Measurements from ENCODE around the gene CTSC. TPM values are rescaled to one million over a fixed set of nuclear protein-coding genes. Genes with fewer than 3 reads are reported as not detected.

CTSC gene
- total RNA-seq, result 164 TPM

- H3K4me3 ChIP-seq, result peak within 1 kb of the TSS; percentile 74 to 95
- no peaks in the 10 kb centered on the region for H3K36me3 ChIP-seq
- intact Hi-C loops (cut with DNase I), result loop anchor here (5.0 to 10.0 kb wide), 4 partner anchors 55 to 847 kb away; no protein-coding TSS in a partner anchor
- DNase-seq (ENCODE audit: low spot score in 2 of 2), result peak; percentile 62 to 96
- TF ChIP-seq CTCF (IDR thresholded peaks at IDR 0.05), result no peak
- H3K4me1 ChIP-seq, result no peaks in the 10 kb centered on the region
- peak within 1 kb of the TSS; percentile 70 to 82 for H3K27ac ChIP-seq
- no peaks in the 10 kb centered on the region for H3K9me3 ChIP-seq
- no peaks in the 10 kb centered on the region for H3K27me3 ChIP-seq
Observed at GRCh38 chr11:88337181-88337986, at the start of gene CTSC. TSS of gene CTSC (minus strand) at chr11:88337736. CDS start at chr11:88337672, 64 bp downstream.

- no peak overlapping the region for H3K27ac ChIP-seq
- intact Hi-C loops (cut with DNase I), result no loop called here
Observed at GRCh38 chr11:88384669-88385005, 47.1 kb upstream of the CTSC start.

GRCh38 chr11:88384004-88384668 is 46.6 kb upstream of the CTSC start:
- no peak for DNase-seq (ENCODE audit: low spot score in 2 of 2)
- Histone ChIP-seq H3K4me3 (no peak overlapping the region), H3K36me3 (no peaks in the 10 kb centered on the region), H3K9me3 (no peaks in the 10 kb centered on the region), H3K27ac (no peak overlapping the region), H3K4me1 (no peaks in the 10 kb centered on the region), H3K27me3 (no peaks in the 10 kb centered on the region)
- TF ChIP-seq CTCF (IDR thresholded peaks at IDR 0.05), result no peak
- intact Hi-C loops (cut with DNase I), result no loop called here

More at GRCh38 chr11:88384669-88385005, 47.1 kb upstream of the CTSC start:
- DNase-seq (ENCODE audit: low spot score in 2 of 2), result no peak
- Histone ChIP-seq H3K36me3 (no peaks in the 10 kb centered on the region), H3K4me3 (no peak overlapping the region), H3K4me1 (no peaks in the 10 kb centered on the region), H3K27me3 (no peaks in the 10 kb centered on the region), H3K9me3 (no peaks in the 10 kb centered on the region)
- TF ChIP-seq CTCF (IDR thresholded peaks at IDR 0.05), result no peak

GRCh38 chr11:88383447-88383846 is 45.9 kb upstream of the CTSC start:
- no peaks in the 10 kb centered on the region for H3K9me3 ChIP-seq
- intact Hi-C loops (cut with DNase I), result no loop called here
- DNase-seq (ENCODE audit: low spot score in 2 of 2), result no peak
- no peaks in the 10 kb centered on the region for H3K27me3 ChIP-seq
- no peaks in the 10 kb centered on the region for H3K36me3 ChIP-seq
- H3K4me3 ChIP-seq, result no peak overlapping the region
- H3K27ac ChIP-seq, result no peak overlapping the region
- TF ChIP-seq CTCF (IDR thresholded peaks at IDR 0.05), result no peak
- H3K4me1 ChIP-seq, result no peaks in the 10 kb centered on the region

GRCh38 chr11:88379130-88379529 is 41.6 kb upstream of the CTSC start:
- TF ChIP-seq CTCF (IDR thresholded peaks at IDR 0.05), result no peak
- H3K36me3 ChIP-seq, result no peaks in the 10 kb centered on the region
- intact Hi-C loops (cut with DNase I), result no loop called here
- no peak overlapping the region for H3K27ac ChIP-seq
- no peak for DNase-seq (ENCODE audit: low spot score in 2 of 2)
- no peak overlapping the region for H3K4me3 ChIP-seq
- H3K9me3 ChIP-seq, result no peaks in the 10 kb centered on the region
- no peaks in the 10 kb centered on the region for H3K4me1 ChIP-seq
- no peaks in the 10 kb centered on the region for H3K27me3 ChIP-seq

Data from ascending aorta (tissue), 2 donors.